Fibroblast of lung (primary cell): Measurements from ENCODE around the gene NRBP1. TPM values are rescaled to one million over a fixed set of nuclear protein-coding genes. Genes with fewer than 3 reads are reported as not detected.

Experiments used
- DNase-seq, 2 donors: peaks; one replicate each; pipeline versions ENCODE4 v3.0.0 to v3.0.0-alpha.2; 2010; ENCODE audit warnings: low read depth in 2 of 2
- H2AFZ ChIP-seq: 2 replicates; pipeline ENCODE4 v1.5.1; 2012; ENCODE audit warnings: low read length, control low read depth, inconsistent platforms
- H3K27ac ChIP-seq: 2 replicates; pipeline ENCODE4 v1.5.1; 2011; ENCODE audit warnings: low read length, control low read depth; ENCODE audit not compliant: insufficient read depth
- H3K27me3 ChIP-seq: 2 replicates; pipeline ENCODE4 v1.5.1; 2011; ENCODE audit warnings: mild to moderate bottlenecking, low read length; ENCODE audit not compliant: control insufficient read depth, insufficient read depth
- H3K36me3 ChIP-seq: 2 replicates; pipeline ENCODE4 v1.5.1; 2011; ENCODE audit warnings: low read length; ENCODE audit not compliant: control insufficient read depth, insufficient read depth
- H3K4me1 ChIP-seq: 2 replicates; pipeline ENCODE4 v1.5.1; 2011; ENCODE audit warnings: low read length; ENCODE audit not compliant: control insufficient read depth, insufficient read depth; ENCODE audit errors: extremely low read depth
- H3K4me2 ChIP-seq: 2 replicates; pipeline ENCODE4 v1.5.1; 2011; ENCODE audit warnings: low read length, control low read depth; ENCODE audit not compliant: insufficient read depth; ENCODE audit errors: extremely low read depth
- H3K4me3 ChIP-seq, 4 experiments: fragments of 200-600 bp in 1 of 4; sonication (generic) in 1 of 4; replicated peaks in 1 of 4; 2 replicates each; pipeline ENCODE4 v1.5.1; 2011 to 2016; ENCODE audit warnings: low read length in 4 of 4, low read depth in 3 of 4, mild to moderate bottlenecking in 3 of 4, control low read depth in 2 of 4, inconsistent platforms in 1 of 4, mixed read lengths in 1 of 4; ENCODE audit not compliant: insufficient read depth in 1 of 4; ENCODE audit errors: control extremely low read depth in 1 of 4
- H3K79me2 ChIP-seq: 2 replicates; pipeline ENCODE4 v1.5.1; 2012; ENCODE audit warnings: mild to moderate bottlenecking, low read length, inconsistent platforms; ENCODE audit not compliant: control insufficient read depth, insufficient read depth
- H3K9ac ChIP-seq: 2 replicates; pipeline ENCODE4 v1.5.1; 2011; ENCODE audit warnings: mild to moderate bottlenecking, low read length, control low read depth; ENCODE audit not compliant: insufficient read depth
- H3K9me3 ChIP-seq: 2 replicates; pipeline ENCODE4 v1.5.1; 2012; ENCODE audit warnings: low read depth, low read length; ENCODE audit not compliant: control insufficient read depth, insufficient read depth
- H4K20me1 ChIP-seq: 2 replicates; pipeline ENCODE4 v1.5.1; 2011; ENCODE audit warnings: low read length; ENCODE audit not compliant: control insufficient read depth, insufficient read depth; ENCODE audit errors: extremely low read depth
- EZH2 ChIP-seq: IDR thresholded peaks from 2 replicates; pipeline ENCODE4 v1.5.1; 2012; ENCODE audit warnings: low read length, control low read depth, mild to moderate bottlenecking; ENCODE audit errors: missing control alignments
- polyA minus RNA-seq: library from RNA; depleted of rRNA, polyadenylated mRNA; stranded (reverse); fragments of >200 nt; gene quantifications from 2 replicates; pipeline ENCODE4 v1.2.3, GENCODE V29; 2011; ENCODE audit warnings: low replicate concordance
- polyA plus RNA-seq, 2 donors: library from polyadenylated mRNA; depleted of rRNA in 1 of 2; stranded (reverse) in 1 of 2; unstranded in 1 of 2; fragments of >200 nt; gene quantifications; 2 replicates each; pipeline ENCODE4 v1.2.1, GENCODE V29; 2011 to 2012; ENCODE audit warnings: missing spikeins in 1 of 2
- total RNA-seq: library from RNA; depleted of rRNA; stranded (reverse); fragments of >200 nt; gene quantifications from 2 replicates; pipeline ENCODE4 v1.2.1, GENCODE V29; 2014
- TF ChIP-seq, protein P1 (sequence below), 2 donors: IDR thresholded peaks in 1 of 2; conservative IDR thresholded peaks in 1 of 2; 1 replicate in 1 of 2; 2 replicates in 1 of 2; pipeline ENCODE4 v1.5.1; 2011 to 2012; ENCODE audit warnings: low read length in 2 of 2, control low read depth in 1 of 2, inconsistent platforms in 1 of 2, low read depth in 1 of 2, mild to moderate bottlenecking in 1 of 2

The NRBP1 gene
- total RNA-seq = 68.1 and 77.5 TPM in 2 replicates
- 169 and 192 TPM in 2 replicates for polyA plus RNA-seq
- 108 and 112 TPM in 2 replicates for polyA plus RNA-seq (2012)
- polyA minus RNA-seq = 210 and 221 TPM in 2 replicates

DNA sequence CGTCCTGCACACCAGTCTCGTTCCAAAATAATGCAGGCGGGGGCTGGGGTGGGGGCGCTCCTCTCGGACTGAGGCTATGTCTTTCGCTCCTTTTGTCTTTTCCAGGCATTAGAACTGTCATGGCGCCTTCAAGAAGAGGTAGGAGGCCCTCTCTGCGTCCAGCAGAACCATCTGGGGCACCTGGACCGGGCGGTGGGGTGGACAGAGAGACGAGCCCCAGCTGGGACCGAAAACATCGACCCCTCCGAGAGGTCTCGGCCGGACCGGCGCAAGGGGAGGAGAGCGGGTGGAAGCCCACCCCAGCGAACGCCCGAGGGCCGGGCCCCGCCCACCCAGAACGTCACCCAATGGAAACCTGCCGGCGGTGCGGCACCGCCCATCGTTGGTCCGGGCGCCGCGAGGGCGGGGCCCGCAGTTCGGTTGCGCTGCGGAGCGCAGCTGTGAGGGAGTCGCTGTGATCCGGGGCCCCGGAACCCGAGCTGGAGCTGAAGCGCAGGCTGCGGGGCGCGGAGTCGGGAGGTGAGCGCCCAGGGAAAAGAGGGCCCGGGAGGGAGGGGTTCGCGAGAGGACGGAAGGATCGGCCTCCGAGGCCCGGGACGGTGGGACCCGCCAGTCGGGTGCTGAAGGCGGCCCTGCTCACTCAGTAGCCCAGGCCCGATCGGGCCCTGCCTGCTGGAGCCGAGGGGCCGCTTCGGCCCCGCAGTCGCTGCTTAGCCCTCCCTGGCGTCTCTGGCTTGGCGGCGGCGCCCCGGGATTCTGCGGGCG is at the start of gene NRBP1:
TSS of gene NRBP1 (plus strand) at position 419 of the 765 bp plus-strand sequence. CDS start 4,643 bp downstream, outside the sequence.
- peak within 1 kb of the TSS; percentile 89 to 95 (median 94) for H3K4me3 ChIP-seq
- no peaks in the 10 kb centered on the region for H3K9me3 ChIP-seq
- TF ChIP-seq, protein P1, sequence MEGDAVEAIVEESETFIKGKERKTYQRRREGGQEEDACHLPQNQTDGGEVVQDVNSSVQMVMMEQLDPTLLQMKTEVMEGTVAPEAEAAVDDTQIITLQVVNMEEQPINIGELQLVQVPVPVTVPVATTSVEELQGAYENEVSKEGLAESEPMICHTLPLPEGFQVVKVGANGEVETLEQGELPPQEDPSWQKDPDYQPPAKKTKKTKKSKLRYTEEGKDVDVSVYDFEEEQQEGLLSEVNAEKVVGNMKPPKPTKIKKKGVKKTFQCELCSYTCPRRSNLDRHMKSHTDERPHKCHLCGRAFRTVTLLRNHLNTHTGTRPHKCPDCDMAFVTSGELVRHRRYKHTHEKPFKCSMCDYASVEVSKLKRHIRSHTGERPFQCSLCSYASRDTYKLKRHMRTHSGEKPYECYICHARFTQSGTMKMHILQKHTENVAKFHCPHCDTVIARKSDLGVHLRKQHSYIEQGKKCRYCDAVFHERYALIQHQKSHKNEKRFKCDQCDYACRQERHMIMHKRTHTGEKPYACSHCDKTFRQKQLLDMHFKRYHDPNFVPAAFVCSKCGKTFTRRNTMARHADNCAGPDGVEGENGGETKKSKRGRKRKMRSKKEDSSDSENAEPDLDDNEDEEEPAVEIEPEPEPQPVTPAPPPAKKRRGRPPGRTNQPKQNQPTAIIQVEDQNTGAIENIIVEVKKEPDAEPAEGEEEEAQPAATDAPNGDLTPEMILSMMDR (conservative IDR thresholded peaks at IDR 0.05 in 1 of 2, IDR thresholded peaks at IDR 0.05 in 1 of 2; ENCODE audit: low read depth in 1 of 2, low read length in 2 of 2) = no peak
- no peak for TF ChIP-seq EZH2
- peak within 1 kb of the TSS; percentile 94 for H3K9ac ChIP-seq
- peaks cover 6% of the 10 kb centered on the region for H3K4me1 ChIP-seq
- no peaks in the 10 kb centered on the region for H3K36me3 ChIP-seq
- peak within 1 kb of the TSS; percentile 86 for H2AFZ ChIP-seq
- no peaks in the 10 kb centered on the region for H4K20me1 ChIP-seq
- peak within 1 kb of the TSS; percentile 95 for H3K4me2 ChIP-seq
- peak within 1 kb of the TSS; percentile 87 for H3K27ac ChIP-seq
- H3K27me3 ChIP-seq = no peaks in the 10 kb centered on the region
- peak; percentile 84 to 89 for DNase-seq
- H3K79me2 ChIP-seq = peaks cover 38% of the 10 kb centered on the region

DNA sequence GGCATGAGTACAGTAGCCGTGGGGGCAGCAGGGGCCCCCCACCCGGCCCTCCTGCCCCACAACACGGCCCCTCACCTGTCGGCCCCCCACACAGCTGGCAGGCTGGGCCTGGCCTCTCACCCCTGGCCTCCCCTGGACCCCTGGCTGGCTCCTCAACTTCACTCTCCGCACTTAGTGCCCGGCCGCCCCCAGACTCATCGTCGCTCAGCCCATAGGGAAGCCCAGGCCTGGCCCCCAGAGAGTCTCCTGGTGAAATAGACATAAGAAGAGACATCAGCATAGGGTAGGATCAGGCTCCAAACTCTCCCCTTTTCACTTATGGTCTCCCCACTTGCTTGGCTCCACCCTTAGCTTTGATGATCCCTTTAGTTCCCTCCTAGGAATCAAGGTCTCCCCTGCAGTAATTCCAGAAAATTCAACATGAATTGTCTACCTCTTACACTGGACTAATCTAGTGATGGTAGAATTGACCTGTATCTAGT is 49.6 kb upstream of the NRBP1 start:
- no peak for TF ChIP-seq EZH2
- TF ChIP-seq, protein P1 (conservative IDR thresholded peaks at IDR 0.05 in 1 of 2, IDR thresholded peaks at IDR 0.05 in 1 of 2; ENCODE audit: low read depth in 1 of 2, low read length in 2 of 2) = no peak
- Histone ChIP-seq H3K4me2 (peak overlapping the region; percentile 100), H3K4me3 (peak overlapping the region in 2 of 4 experiments; percentile 70 to 79), H4K20me1 (no peaks in the 10 kb centered on the region), H3K4me1 (peaks cover 3% of the 10 kb centered on the region), H3K36me3 (peaks cover 42% of the 10 kb centered on the region), H3K9me3 (no peaks in the 10 kb centered on the region), H3K79me2 (peaks cover 24% of the 10 kb centered on the region), H3K9ac (no peak overlapping the region), H3K27ac (peak overlapping the region; percentile 99), H3K27me3 (no peaks in the 10 kb centered on the region), H2AFZ (no peak overlapping the region)
- no peak for DNase-seq

DNA sequence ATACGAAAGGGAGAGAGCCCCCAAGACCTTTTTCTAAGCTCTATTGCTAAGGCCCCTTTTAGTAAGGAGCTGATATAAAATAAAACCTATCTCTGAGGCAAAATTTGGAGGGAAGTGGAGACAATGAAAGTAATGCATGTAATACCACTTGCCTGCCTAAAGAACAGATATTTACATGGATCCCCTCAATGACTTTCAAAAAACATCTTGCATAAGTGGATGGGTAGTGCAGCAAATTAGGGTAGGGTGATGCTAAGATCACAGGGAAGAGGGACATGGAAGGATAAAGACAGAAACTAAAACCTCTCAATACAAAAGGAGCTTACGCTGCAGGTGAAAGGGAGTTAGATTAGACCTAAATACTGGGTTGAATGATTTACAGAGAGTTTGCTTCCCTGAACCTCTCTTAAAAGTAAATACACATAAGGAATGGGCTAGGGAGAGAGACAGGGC is 49.0 kb upstream of the NRBP1 start:
- Histone ChIP-seq H3K9ac (peak overlapping the region; percentile 23), H2AFZ (no peak overlapping the region), H3K4me3 (peak overlapping the region; percentile 70 to 91 (median 84)), H3K4me1 (peaks cover 3% of the 10 kb centered on the region), H3K27ac (peak overlapping the region; percentile 99), H4K20me1 (no peaks in the 10 kb centered on the region), H3K79me2 (peaks cover 21% of the 10 kb centered on the region), H3K4me2 (peak overlapping the region; percentile 100), H3K27me3 (no peaks in the 10 kb centered on the region), H3K9me3 (no peaks in the 10 kb centered on the region), H3K36me3 (peaks cover 42% of the 10 kb centered on the region)
- TF ChIP-seq, protein P1 (conservative IDR thresholded peaks at IDR 0.05 in 1 of 2, IDR thresholded peaks at IDR 0.05 in 1 of 2; ENCODE audit: low read depth in 1 of 2, low read length in 2 of 2) = no peak
- TF ChIP-seq EZH2 = no peak
- no peak for DNase-seq
